Neuronal stem cell (in vitro differentiated cells): ENCODE results near the gene VPS26B.
"Not testable (repeated sequence)": the region's sequence is repeated elsewhere in the genome, so short reads cannot be mapped to it uniquely, and the experiment has no call there.

Experiments
- DNase-seq: peaks from one replicate; pipeline ENCODE4 v3.0.0-alpha.2; 2013; ENCODE audit warnings: low spot score
- H2AFZ ChIP-seq: one replicate; pipeline ENCODE4 v1.6.1; 2013; ENCODE audit warnings: mild to moderate bottlenecking, low read length, inconsistent platforms
- H2AK5ac ChIP-seq: 2 replicates; pipeline ENCODE4 v1.6.1; 2013; ENCODE audit warnings: low read depth, mild to moderate bottlenecking, inconsistent platforms, low read length, moderate library complexity, mixed read lengths
- H2BK120ac ChIP-seq: 2 replicates; pipeline ENCODE4 v1.6.1; 2013; ENCODE audit warnings: low read depth, mild to moderate bottlenecking, inconsistent platforms, low read length, moderate library complexity, mixed read lengths
- H2BK12ac ChIP-seq: one replicate; pipeline ENCODE4 v1.6.1; 2013; ENCODE audit warnings: low read length, inconsistent platforms
- H2BK15ac ChIP-seq: 2 replicates; pipeline ENCODE4 v1.6.1; 2013; ENCODE audit warnings: mild to moderate bottlenecking, low read length, inconsistent platforms, mixed read lengths
- H2BK5ac ChIP-seq: one replicate; pipeline ENCODE4 v1.6.1; 2013; ENCODE audit warnings: inconsistent platforms, mild to moderate bottlenecking, low read length, moderate library complexity
- H3K14ac ChIP-seq: one replicate; pipeline ENCODE4 v1.6.1; 2013; ENCODE audit warnings: low read length, inconsistent platforms
- H3K18ac ChIP-seq: 2 replicates; pipeline ENCODE4 v1.6.1; 2013; ENCODE audit warnings: low read length, inconsistent platforms
- H3K23ac ChIP-seq: 2 replicates; pipeline ENCODE4 v1.6.1; 2013; ENCODE audit warnings: low read depth, mild to moderate bottlenecking, mixed read lengths, low read length, inconsistent platforms; ENCODE audit not compliant: poor library complexity
- H3K27ac ChIP-seq: replicated peaks from 3 replicates; pipeline ENCODE4 v1.5.1; 2013; ENCODE audit warnings: low read length, inconsistent platforms
- H3K27me3 ChIP-seq, 3 experiments: 2 replicates each; pipeline ENCODE4 v1.6.1; 2013; ENCODE audit warnings: low read length in 3 of 3, mild to moderate bottlenecking in 2 of 3, inconsistent platforms in 1 of 3, low read depth in 1 of 3, mixed read lengths in 1 of 3, moderate library complexity in 1 of 3; ENCODE audit not compliant: control insufficient read depth in 3 of 3, insufficient read depth in 3 of 3
- H3K36me3 ChIP-seq, 2 donors: replicated peaks in 1 of 2; 2 replicates each; pipeline ENCODE4 v1.6.1; 2013; ENCODE audit warnings: low read length in 2 of 2; ENCODE audit not compliant: control insufficient read depth in 2 of 2, insufficient read depth in 2 of 2
- H3K4ac ChIP-seq: 2 replicates; pipeline ENCODE4 v1.6.1; 2013; ENCODE audit warnings: inconsistent platforms, mild to moderate bottlenecking, low read length, moderate library complexity
- H3K4me1 ChIP-seq, 2 donors: 1 replicate in 1 of 2; 2 replicates in 1 of 2; pipeline ENCODE4 v1.6.1; 2013; ENCODE audit warnings: low read length in 2 of 2, low read depth in 1 of 2; ENCODE audit not compliant: control insufficient read depth in 2 of 2, insufficient read depth in 1 of 2
- H3K4me2 ChIP-seq: one replicate; pipeline ENCODE4 v1.6.1; 2013; ENCODE audit warnings: mild to moderate bottlenecking, low read length, inconsistent platforms; ENCODE audit not compliant: insufficient read depth, poor library complexity, severe bottlenecking
- H3K4me3 ChIP-seq, 2 donors: 2 replicates each; pipeline ENCODE4 v1.5.1; 2013; ENCODE audit warnings: low read length in 2 of 2, mild to moderate bottlenecking in 2 of 2, inconsistent platforms in 1 of 2, moderate library complexity in 1 of 2
- H3K79me1 ChIP-seq: one replicate; pipeline ENCODE4 v1.6.1; 2013; ENCODE audit warnings: low read depth, mild to moderate bottlenecking, inconsistent platforms, low read length, moderate library complexity
- H3K9ac ChIP-seq: one replicate; pipeline ENCODE4 v1.6.1; 2013; ENCODE audit warnings: mild to moderate bottlenecking, low read depth, low read length, inconsistent platforms; ENCODE audit not compliant: poor library complexity
- H3K9me3 ChIP-seq, 2 donors: replicated peaks in 1 of 2; 2 replicates each; pipeline versions ENCODE3 to v1.6.1; 2013; ENCODE audit warnings: low read length in 2 of 2, mild to moderate bottlenecking in 2 of 2, inconsistent platforms in 1 of 2, low read depth in 1 of 2, mixed read lengths in 1 of 2, moderate library complexity in 1 of 2; ENCODE audit not compliant: control insufficient read depth in 2 of 2, insufficient read depth in 1 of 2
- H4K8ac ChIP-seq: one replicate; pipeline ENCODE4 v1.6.1; 2013; ENCODE audit warnings: low read depth, mild to moderate bottlenecking, inconsistent platforms, low read length, moderate library complexity
- H4K91ac ChIP-seq: one replicate; pipeline ENCODE4 v1.6.1; 2013; ENCODE audit warnings: low read length, low read depth, mild to moderate bottlenecking, inconsistent platforms; ENCODE audit not compliant: poor library complexity
- WGBS, 2 donors: extraction: QIAGEN DNeasy Blood & Tissue Kit; methylation state at CpG; one replicate each; pipeline ENCODE4 v1.1.7; 2013; ENCODE audit warnings: missing lambda C conversion rate in 2 of 2, mixed read lengths in 1 of 2; ENCODE audit not compliant: insufficient read length in 2 of 2, insufficient replicate concordance in 1 of 2; ENCODE audit errors: extremely low coverage in 2 of 2; 5-methylcytosine and 5-hydroxymethylcytosine counted together

VPS26B gene

GRCh38 chr11:134278356-134278755 lies 53.9 kb downstream of the VPS26B start:
- no peak overlapping the region for H2BK12ac ChIP-seq
- H3K9ac ChIP-seq = no peak overlapping the region
- peaks cover 22 to 85% (median 45%) of the 10 kb centered on the region in 3 experiments for H3K27me3 ChIP-seq
- no peak overlapping the region for H3K14ac ChIP-seq
- DNase-seq = no peak
- H3K27ac ChIP-seq = no peak overlapping the region
- no peak overlapping the region for H4K91ac ChIP-seq
- H3K36me3 ChIP-seq = no peaks in the 10 kb centered on the region
- H3K4me3 ChIP-seq = no peak overlapping the region
- H3K4me2 ChIP-seq = no peak overlapping the region
- H2BK15ac ChIP-seq = no peak overlapping the region
- H4K8ac ChIP-seq = no peak overlapping the region
- H3K23ac ChIP-seq = no peak overlapping the region
- no peak overlapping the region for H2AK5ac ChIP-seq
- peaks cover 2 to 15% of the 10 kb centered on the region in 2 donors for H3K9me3 ChIP-seq
- no peak overlapping the region for H2AFZ ChIP-seq
- H3K79me1 ChIP-seq = no peaks in the 10 kb centered on the region
- no peak overlapping the region for H3K18ac ChIP-seq
- H2BK5ac ChIP-seq = no peak overlapping the region
- H3K4ac ChIP-seq = no peak overlapping the region
- no peak overlapping the region for H2BK120ac ChIP-seq
- no CpG with 5 or more reads among the region's 4 CpGs for WGBS, 2 donors
- peaks cover 2 to 11% of the 10 kb centered on the region in 2 donors for H3K4me1 ChIP-seq

GRCh38 chr11:134281635-134282034 lies 57.2 kb downstream of the VPS26B start:
- WGBS, 2 donors = no CpG with 5 or more reads among the region's 17 CpGs
- not testable (repeated sequence) for H3K18ac ChIP-seq

GRCh38 chr11:134282121-134283045 lies 57.9 kb downstream of the VPS26B start:
- no peak overlapping the region for H3K27ac ChIP-seq
- H3K27me3 ChIP-seq = peaks cover 5 to 55% (median 10%) of the 10 kb centered on the region in 3 experiments
- H3K4me3 ChIP-seq = no peak overlapping the region
- H3K14ac ChIP-seq = no peak overlapping the region
- peak overlapping the region; percentile 10 for H2BK12ac ChIP-seq
- no peak overlapping the region for H3K4me2 ChIP-seq
- H2AK5ac ChIP-seq = no peak overlapping the region
- H2BK5ac ChIP-seq = peak overlapping the region; percentile 66
- no peak overlapping the region for H4K91ac ChIP-seq
- no CpG with 5 or more reads among the region's 22 CpGs for WGBS, 2 donors
- no peak overlapping the region for H3K9ac ChIP-seq
- peak overlapping the region; percentile 65 for H3K23ac ChIP-seq
- H3K36me3 ChIP-seq = no peaks in the 10 kb centered on the region
- peaks cover 2 to 14% of the 10 kb centered on the region in 2 donors for H3K9me3 ChIP-seq
- no peak for DNase-seq
- no peak overlapping the region for H4K8ac ChIP-seq
- H3K18ac ChIP-seq = no peak overlapping the region
- H3K79me1 ChIP-seq = no peaks in the 10 kb centered on the region
- no peak overlapping the region for H2AFZ ChIP-seq
- no peak overlapping the region for H3K4ac ChIP-seq
- no peak overlapping the region for H2BK120ac ChIP-seq
- H3K4me1 ChIP-seq = no peaks in the 10 kb centered on the region
- no peak overlapping the region for H2BK15ac ChIP-seq

More at GRCh38 chr11:134281635-134282034, 57.2 kb downstream of the VPS26B start:
- H4K91ac ChIP-seq, H3K4ac ChIP-seq, H3K23ac ChIP-seq, H2AK5ac ChIP-seq, H3K36me3 ChIP-seq, H3K14ac ChIP-seq, H2BK15ac ChIP-seq, H3K4me3 ChIP-seq, H3K79me1 ChIP-seq, H4K8ac ChIP-seq, H3K27ac ChIP-seq, DNase-seq, H3K9ac ChIP-seq, H2BK5ac ChIP-seq, H3K4me1 ChIP-seq, H2AFZ ChIP-seq, H2BK12ac ChIP-seq, H3K4me2 ChIP-seq, H2BK120ac ChIP-seq: not testable (repeated sequence)
- peaks cover 12 to 62% (median 18%) of the 10 kb centered on the region in 3 experiments for H3K27me3 ChIP-seq
- peaks cover 2 to 15% of the 10 kb centered on the region in 2 donors for H3K9me3 ChIP-seq

- H3K9ac ChIP-seq = no peak overlapping the region
- no peak overlapping the region for H2BK12ac ChIP-seq
- H3K18ac ChIP-seq = no peak overlapping the region
- no peak overlapping the region for H4K91ac ChIP-seq
- H3K4me1 ChIP-seq = no peaks in the 10 kb centered on the region
- no peak for DNase-seq
- peaks cover 0 to 50% (median 0%) of the 10 kb centered on the region in 3 experiments for H3K27me3 ChIP-seq
- WGBS, 2 donors = no CpG with 5 or more reads among the region's 16 CpGs
- no peak overlapping the region for H2BK15ac ChIP-seq
- no peak overlapping the region for H3K23ac ChIP-seq
- H3K4me3 ChIP-seq = no peak overlapping the region
- H3K14ac ChIP-seq = no peak overlapping the region
- peaks cover 0 to 2% of the 10 kb centered on the region in 2 donors for H3K9me3 ChIP-seq
- no peak overlapping the region for H3K4me2 ChIP-seq
- no peak overlapping the region for H3K27ac ChIP-seq
- H4K8ac ChIP-seq = no peak overlapping the region
- H2BK5ac ChIP-seq = no peak overlapping the region
- no peak overlapping the region for H2BK120ac ChIP-seq
- no peaks in the 10 kb centered on the region for H3K36me3 ChIP-seq
- no peaks in the 10 kb centered on the region for H3K79me1 ChIP-seq
- H3K4ac ChIP-seq = no peak overlapping the region
- H2AK5ac ChIP-seq = no peak overlapping the region
- H2AFZ ChIP-seq = no peak overlapping the region
Observed at GRCh38 chr11:134283461-134284230, 59.2 kb downstream of the VPS26B start.
